Measurements from ENCODE around the gene VPS9D1.

- no peak for TF ChIP-seq REST (IDR thresholded peaks at IDR 0.05; ENCODE audit: unreplicated experiment)
- TF ChIP-seq CTCF (conservative IDR thresholded peaks at IDR 0.05; ENCODE audit: low read depth in 2 of 2), result no peak
- TF ChIP-seq EZH2 (IDR thresholded peaks at IDR 0.05; ENCODE audit: low read depth, unreplicated experiment), result no peak
- no peak for TF ChIP-seq EZH2phosphoT487 (IDR thresholded peaks at IDR 0.05; ENCODE audit: unreplicated experiment)
- no peak; the same call in 1 of the 2 replicates for TF ChIP-seq POLR2AphosphoS5 (IDR thresholded peaks at IDR 0.05; ENCODE audit: low read depth)
- TF ChIP-seq ZNF331 (CRISPR knock-in tag; IDR thresholded peaks at IDR 0.05; ENCODE audit: low read depth), result no peak
- TF ChIP-seq STAT1 (IDR thresholded peaks at IDR 0.05; ENCODE audit: unreplicated experiment), result no peak
- TF ChIP-seq ETS1 (IDR thresholded peaks at IDR 0.05), result 0 out of 2 replicates have a peak, but pooled peaks have one; percentile 32
- no peak for TF ChIP-seq ZNF114 (CRISPR knock-in tag; IDR thresholded peaks at IDR 0.05)
- TF ChIP-seq JUNB (IDR thresholded peaks at IDR 0.05; ENCODE audit: unreplicated experiment), result no peak
- no peak for TF ChIP-seq CREB1 (CRISPR knock-in tag; IDR thresholded peaks at IDR 0.05; ENCODE audit: low read depth)
- no peak for TF ChIP-seq NANOG (IDR thresholded peaks at IDR 0.05; ENCODE audit: borderline replicate concordance)
- no peak for TF ChIP-seq ZNF462 (CRISPR knock-in tag; IDR thresholded peaks at IDR 0.05)
Observed at GRCh38 chr16:89721546-89722391, 1.1 kb upstream of the VPS9D1 start.

Measured in GM23338 (cell line).